IPS-NIHi11 (cell line): ENCODE measurements around the gene TEFM.
"Not testable (repeated sequence)": the region's sequence is repeated elsewhere in the genome, so short reads cannot be mapped to it uniquely, and the experiment has no call there.

Experiments
- DNase-seq: peaks from one replicate; pipeline ENCODE4 v3.0.0; 2012; ENCODE audit warnings: mixed read lengths, low spot score

TEFM gene

DNA sequence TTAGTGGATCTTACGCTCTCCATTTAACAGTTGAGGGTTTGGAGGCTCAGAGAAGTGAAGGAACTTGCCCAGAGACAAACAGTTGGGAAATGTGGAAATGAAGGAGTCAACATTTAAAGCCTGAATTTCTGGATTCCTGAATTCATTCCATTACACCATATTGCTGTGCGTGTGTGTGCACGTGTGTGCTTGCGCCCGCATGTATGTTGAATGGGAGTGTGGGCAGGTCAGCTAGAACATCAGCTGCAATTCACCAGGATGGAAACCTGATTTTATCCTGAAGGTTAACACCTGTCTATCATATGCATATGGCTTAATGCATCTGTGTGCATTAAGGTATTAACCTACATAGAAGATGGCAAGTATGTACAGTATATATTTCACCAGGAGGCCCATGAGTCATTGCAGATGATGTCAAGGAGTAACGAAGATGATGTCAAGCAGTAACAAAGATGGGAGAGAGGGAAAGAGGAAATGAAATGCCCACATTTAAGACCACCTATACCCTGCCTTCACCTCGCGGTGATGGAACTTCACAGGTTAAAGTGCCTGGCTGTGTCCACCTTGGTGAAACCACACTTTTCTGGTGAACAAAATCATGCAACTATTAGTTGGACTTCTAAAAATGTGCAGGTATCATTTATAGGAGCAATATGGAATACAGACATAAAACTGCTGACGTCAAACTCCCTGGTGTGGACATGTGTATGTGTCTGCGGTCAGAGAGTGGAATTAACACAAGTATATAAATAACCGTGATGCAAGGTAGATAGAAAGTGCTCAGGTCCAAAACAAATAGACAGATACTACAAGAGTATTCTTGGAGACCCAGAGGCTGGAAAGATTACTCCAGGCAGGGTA, 14.9 kb upstream of the TEFM start:
- DNase-seq, result no peak

DNA sequence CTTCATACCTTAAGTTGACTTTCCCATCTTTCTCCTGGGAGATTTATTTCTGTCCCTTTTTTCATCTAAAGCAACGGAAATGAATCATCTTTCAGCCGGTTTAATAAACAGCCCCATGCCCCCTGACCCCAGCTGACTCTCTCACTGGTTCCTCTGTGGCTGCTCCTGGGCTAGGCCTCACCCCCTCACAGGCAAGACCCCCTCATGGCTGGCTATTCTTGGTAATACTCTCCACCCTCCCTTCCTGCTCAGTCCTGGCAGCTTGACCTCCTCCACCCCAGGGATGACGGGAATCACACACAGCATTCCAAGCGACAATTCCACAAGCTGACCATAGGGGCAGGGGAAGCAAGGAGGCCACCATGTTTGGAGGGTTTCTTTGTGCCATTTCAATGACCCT, 14.2 kb upstream of the TEFM start:
- peak; percentile 60 for DNase-seq

DNA sequence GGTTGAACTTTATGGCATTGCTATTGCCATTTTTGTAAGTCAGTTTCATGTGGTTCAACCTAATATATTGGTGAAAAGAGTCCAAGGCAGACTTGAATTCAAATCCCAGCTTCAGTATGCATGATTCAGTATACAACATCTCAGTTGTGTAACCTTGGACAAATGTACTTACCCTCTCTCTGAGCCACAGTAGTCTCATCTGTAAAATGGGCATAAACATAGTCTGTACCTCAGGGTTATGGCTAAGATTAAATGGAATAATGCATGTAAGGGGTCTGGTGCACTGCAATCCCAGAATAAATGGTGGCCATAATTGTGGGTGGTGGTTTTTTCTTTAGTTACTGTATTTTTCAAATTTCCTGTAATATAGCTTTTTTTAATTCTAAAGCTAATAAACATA, 11.0 kb upstream of the TEFM start:
- no peak for DNase-seq

DNA sequence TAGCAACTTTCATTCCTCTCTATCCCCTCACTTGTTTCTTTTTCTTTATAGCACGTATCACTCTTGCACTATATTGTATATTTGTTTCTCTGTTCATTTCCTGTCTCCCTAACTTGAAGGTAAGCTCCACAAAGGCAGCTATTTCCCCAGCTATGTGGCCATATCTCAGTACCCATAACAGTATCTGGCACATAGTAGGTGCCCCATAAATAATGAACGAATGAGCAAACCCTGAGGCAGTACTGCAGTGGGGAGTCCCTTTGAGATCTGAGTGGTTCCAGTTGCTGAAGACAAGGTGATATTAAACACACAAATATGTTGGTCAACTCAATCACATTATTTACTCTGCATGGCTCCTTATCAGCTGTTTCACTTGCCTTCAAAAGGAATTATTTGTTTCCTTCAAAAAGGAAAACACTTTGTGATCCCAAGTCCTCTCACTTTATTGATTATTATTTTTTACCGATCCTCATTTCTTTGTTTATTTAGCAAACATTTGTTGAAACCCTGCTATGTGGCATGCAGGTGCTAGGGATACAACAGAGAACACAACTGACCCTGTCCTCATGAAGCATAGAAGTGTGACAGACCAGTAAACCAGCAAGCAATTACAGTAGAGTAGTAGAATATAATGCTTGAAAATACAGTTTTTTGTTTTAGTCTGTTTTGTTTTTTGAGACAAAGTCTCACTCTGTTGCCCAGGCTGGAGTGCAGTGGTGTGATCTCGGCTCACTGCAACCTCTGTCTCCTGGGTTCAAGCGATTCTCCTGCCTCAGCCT, 10.0 kb upstream of the TEFM start:
- no peak for DNase-seq

DNA sequence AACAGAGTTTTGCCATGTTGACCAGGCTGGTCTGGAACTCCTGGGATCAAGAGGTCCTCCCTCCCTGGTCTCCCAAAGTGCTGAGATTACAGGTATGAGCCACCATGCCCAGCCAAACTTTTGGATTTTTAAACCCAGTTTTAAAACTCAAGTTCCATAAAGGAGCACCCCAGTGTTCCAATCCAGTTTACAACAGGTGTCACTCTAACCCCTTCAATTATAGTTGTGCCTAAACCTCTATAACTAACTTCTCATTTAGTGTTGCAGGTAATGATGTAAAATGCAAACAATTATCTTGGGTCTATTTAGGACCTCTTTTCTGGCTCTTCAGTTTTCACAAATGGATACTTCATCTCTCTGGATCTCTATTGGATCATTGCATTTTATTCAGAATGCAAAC, 7.9 kb upstream of the TEFM start:
- no peak for DNase-seq

DNA sequence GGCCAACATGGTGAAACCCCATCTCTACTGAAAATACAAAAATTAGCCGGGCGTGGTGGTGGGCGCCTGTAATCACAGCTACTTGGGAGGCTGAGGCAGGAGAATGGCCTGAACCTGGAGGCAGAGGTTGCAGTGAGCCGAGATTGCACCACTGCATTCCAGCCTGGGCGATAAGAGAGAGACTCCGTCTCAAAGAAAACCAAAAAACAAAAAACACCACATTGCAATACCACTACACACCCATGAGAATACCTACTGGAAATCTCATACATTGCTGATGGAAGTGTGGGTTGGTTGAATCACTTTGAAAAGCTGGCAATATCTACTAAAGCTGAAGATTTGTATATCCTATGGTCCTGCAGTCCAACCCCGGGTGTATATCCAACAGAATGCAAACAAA, 4.1 kb upstream of the TEFM start:
- not testable (repeated sequence) for DNase-seq

DNA sequence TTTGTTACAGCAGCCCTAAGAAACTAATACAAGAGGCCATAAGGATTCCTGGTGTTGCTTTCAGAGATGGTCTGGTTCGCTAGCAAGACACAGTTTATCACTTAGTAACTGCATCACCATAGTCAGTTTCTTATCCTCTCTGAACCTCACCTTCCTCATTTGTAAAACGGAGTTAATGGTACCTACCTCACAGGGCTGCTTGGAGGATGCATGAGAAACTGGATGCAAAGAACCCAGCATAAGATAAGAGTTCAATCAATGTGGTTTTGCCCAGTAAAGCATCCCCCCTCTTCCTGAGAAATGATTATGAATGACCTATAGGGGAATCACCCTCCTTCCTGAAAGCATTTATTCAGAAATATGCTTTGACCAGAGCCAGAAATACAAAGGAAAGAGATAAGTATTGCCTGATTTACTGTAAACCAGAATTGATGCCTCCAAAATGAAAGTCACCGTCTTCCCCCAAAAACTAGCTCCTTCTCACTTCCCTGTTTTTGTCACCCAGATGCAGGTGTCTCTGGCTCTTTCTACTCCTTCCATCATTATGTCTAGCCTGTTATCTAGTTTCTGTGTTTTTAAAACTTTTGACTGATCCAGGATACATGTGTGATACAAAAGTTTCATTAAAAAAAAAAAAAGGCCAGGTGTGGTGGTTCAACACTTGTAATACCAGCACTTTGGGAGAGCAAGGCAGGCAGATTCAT, 2.8 kb upstream of the TEFM start:
- no peak for DNase-seq

DNA sequence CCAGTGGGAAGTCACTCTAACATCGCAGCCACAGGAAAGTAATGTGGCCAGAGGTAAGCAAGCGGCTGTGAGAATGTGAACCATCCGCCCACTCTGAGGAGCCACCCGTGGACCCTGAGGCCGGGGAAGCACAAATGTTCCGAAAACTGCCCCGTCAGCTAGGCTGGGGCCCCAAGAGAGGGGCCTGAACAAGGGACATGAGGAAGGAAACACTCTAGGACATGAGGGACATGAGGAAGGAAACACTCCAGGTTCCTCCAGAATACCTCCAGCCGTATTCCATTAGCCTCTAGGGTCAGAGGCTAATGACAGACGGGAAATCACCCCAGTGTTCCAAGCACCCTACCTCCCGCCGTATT, 317 bp downstream of the TEFM start:
- peak; percentile 32 for DNase-seq

DNA sequence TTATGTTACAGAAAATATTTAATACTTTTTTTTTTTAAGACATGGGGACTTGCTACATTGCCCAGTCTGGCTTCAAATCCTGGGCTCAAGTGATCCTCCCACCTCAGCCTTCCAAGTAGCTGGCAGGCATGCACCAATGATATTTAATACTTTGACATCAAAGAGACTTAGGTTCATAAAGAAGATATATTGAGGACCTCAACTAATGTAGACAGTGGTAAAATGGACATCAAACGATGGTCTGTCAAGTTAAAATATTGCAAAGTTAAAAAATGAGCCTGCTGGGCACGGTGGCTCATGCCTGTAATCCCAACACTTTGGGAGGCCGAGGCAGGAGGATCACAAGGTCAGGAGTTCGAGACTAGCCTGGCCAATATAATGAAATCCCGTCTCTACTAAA, 8.7 kb downstream of the TEFM start:
- no peak for DNase-seq

DNA sequence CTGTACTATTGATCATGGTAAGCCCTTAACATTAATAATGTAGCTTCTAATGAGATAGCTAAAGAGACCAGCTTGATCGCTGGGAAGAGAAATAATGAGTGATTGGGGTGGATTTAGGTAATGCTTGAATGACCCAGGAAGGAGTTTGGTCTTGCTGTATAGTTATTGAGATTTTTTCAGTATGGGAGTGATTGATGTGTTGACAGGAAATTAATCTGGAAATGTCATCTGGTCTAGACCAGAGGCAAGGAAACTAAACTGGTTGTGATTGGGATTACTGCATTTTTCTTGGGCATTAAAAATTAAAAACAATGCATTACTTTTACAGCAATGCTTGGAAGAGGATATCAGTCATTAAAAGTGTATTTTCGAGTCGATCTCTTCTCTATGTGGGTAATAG, 11.8 kb downstream of the TEFM start:
- no peak for DNase-seq

DNA sequence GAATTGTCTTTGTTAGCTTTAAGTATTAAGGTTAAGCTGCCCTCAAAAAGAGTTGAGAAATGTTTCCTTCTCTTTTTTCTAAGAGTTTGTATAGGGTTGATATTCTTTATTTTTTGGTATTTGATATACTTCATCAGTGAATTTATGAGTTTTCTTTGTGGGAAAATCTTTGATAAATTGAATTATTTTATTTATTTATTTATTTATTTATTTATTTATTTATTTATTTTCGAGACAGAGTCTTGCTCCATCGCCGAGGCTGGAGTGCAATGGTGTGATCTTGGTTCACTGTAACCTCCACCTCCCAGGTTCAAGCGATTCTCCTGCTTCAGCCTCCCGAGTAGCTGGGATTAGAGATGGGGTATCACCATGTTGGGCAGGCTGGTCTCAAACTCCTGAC, 19.9 kb downstream of the TEFM start:
- DNase-seq, result no peak

DNA sequence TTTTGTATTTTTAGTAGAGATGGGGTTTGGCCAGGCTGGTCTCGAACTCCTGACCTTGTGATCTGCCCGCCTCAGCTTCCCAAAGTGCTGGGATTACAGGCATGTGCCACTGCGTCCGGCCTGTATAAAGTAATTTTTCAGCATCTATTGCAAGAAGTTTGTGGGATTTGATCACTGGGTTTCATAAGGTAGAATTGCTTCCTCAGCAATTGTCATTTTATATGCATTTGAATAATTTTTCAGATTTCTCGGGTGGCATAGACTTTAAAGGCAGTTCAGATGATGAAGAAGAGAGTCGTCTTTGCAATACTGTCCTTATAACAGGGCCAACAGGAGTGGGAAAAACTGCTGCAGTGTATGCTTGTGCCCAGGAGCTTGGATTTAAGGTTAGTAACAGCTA, 37.0 kb downstream of the TEFM start:
- no peak for DNase-seq

DNA sequence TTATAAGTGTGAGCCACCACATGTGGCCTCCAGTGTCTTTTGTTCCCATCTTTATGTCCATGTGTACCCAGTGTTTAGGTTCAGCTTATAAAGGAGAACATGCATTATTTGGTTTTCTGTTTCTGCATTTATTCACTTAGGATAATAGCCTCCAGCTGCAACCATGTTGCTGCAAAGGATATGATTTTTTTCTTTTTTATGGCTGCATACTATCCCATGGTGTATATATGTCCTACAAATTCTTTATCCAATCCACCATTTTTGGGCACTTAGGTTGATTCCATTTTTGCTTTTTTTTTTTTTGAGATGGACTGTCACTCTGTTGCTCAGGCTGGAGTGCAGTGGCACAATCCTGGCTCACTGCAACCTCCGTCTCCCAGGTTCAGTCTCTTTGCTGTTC, 41.4 kb downstream of the TEFM start:
- DNase-seq, result no peak

DNA sequence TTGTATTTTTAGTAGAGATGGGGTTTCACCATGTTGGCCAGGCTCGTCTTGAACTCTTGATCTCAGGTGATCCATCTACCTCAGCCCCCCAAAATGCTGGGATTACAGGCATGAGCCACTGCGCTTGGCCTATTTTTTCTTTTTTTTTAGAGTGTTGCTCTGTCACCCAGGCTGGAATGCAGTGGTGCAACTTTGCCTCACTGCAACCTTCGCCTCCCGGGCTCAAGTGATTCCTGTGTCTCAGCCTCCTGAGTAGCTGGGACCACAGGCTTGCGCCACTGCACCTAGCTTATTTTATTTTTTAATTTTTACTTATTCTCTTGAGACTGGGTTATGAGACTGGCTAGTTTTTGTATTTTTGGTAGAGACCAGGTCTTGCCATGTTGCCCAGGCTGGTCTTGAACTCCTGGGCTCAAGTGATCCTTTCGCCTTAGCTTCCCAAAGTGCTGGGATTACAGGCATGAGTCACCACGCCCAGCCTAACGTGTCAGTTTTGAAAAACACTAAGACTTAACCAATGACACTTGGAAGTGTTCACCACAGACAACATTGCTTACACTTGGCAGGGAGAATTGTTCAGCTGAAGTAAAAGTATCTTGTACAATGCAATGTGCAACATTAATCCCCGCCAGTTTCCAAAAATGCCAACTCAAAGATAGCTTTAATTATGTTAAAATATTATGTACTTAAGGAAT, 47.3 kb downstream of the TEFM start:
- no peak for DNase-seq

DNA sequence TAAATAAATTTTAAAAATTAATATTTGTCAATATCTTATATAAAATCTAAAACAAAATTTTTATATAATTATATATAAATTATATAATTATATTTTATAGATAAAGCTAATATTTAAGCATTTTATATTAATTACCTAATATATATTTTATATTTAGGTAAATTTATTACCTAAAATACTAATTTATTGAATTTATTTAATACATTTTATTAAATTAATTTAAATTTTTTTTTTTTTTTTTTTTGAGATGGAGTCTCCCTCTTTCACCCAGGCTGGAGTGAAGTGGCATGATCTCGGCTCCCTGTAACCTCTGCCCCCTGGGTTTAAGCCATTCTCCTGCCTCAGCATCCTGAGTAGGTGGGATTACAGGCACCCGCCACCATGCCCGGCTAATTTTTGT, 51.9 kb downstream of the TEFM start:
- DNase-seq, result no peak
